NOMO-1 treated with DMSO at 0.1 percent for 48 hours (cell line): Measurements from ENCODE around the gene DIS3L2.

ENCODE experiments used
- DNase-seq: peaks from one replicate; lab custom pipeline; 2025; ENCODE audit not compliant: unreplicated experiment; lab: John Stamatoyannopoulos, UW

DIS3L2 gene

GRCh38 chr2:232250246-232251175, 289.0 kb downstream of the DIS3L2 start:
- no peak for DNase-seq

- DNase-seq = no peak
These were observed 293.5 kb downstream of the DIS3L2 start for GRCh38 chr2:232255033-232255432.

- no peak for DNase-seq
These were observed 298.6 kb downstream of the DIS3L2 start for GRCh38 chr2:232260075-232260474.

GRCh38 chr2:232261776-232262175, 300.3 kb downstream of the DIS3L2 start:
- no peak for DNase-seq

GRCh38 chr2:232263295-232263694, 301.8 kb downstream of the DIS3L2 start:
- no peak for DNase-seq

GRCh38 chr2:232264081-232264480, 302.6 kb downstream of the DIS3L2 start:
- DNase-seq = no peak

- DNase-seq = no peak
These were observed 303.8 kb downstream of the DIS3L2 start for GRCh38 chr2:232265329-232265728.

- DNase-seq = no peak
These were observed 307.2 kb downstream of the DIS3L2 start for GRCh38 chr2:232268636-232269165.

- no peak for DNase-seq
These were observed 308.4 kb downstream of the DIS3L2 start for GRCh38 chr2:232269867-232270266.

GRCh38 chr2:232273903-232274643, 312.6 kb downstream of the DIS3L2 start:
- DNase-seq = no peak

GRCh38 chr2:232275670-232276069, 314.2 kb downstream of the DIS3L2 start:
- no peak for DNase-seq

GRCh38 chr2:232276084-232276732, 314.7 kb downstream of the DIS3L2 start:
- no peak for DNase-seq

- DNase-seq = no peak
These were observed 315.3 kb downstream of the DIS3L2 start for GRCh38 chr2:232276733-232277313.

GRCh38 chr2:232278534-232278933, 317.0 kb downstream of the DIS3L2 start:
- DNase-seq = no peak

- DNase-seq = no peak
These were observed 318.8 kb downstream of the DIS3L2 start for GRCh38 chr2:232280341-232280740.

GRCh38 chr2:232281858-232282507, 320.5 kb downstream of the DIS3L2 start:
- DNase-seq = no peak

GRCh38 chr2:232282508-232283055, 321.1 kb downstream of the DIS3L2 start:
- no peak for DNase-seq

GRCh38 chr2:232286001-232286868, 324.7 kb downstream of the DIS3L2 start:
- DNase-seq = no peak

- DNase-seq = no peak
These were observed 325.8 kb downstream of the DIS3L2 start for GRCh38 chr2:232287316-232287715.
